Measurements from ENCODE around the gene NEK11. TPM values are rescaled to one million over a fixed set of nuclear protein-coding genes. Genes with fewer than 3 reads are reported as not detected.

The NEK11 gene
- total RNA-seq, 4 donors from 2014 or later = 14.8 to 34.0 (median 28.2) TPM

DNA sequence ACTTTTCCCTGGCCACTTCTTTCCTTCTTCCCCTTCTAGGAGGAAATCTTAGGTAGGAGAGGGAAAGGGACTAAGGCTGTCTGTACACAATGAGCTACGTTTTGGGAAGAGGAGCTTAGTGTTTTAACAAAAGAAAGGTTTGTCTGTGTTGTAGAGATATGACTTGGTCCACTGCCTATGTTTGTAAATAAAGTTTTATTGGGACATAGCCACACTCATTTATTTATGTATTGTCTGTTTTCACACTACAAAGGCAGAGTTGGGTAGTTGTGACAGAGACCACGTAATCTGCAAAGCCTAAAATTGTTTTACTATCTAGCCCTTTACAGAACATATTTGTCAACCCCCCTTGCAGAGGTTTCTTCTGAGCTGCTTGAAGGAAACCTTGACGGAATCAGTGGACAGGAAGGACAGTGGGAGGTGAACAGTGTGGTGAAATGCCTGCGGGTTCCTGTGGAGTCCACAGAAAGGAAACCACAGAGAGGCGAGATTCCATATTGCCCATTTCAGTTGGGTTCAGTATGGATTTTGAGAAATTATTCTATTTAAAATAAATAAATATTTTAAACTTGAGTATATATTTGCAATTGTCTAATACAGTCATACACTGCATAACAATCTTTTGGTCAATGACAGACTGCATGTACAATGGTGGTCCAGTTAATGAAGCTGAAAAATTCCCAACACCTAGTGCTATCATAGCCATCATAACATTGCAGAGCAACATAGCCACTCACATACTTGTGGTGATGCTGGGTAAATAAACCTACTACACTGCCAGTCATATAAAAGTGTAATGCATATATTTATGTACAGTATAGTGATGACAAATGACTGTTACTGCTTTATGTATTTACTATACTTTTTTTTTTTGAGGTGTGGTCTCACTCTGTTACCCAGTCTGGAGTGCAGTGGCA lies 197.0 kb downstream of the NEK11 start:
- H3K4me3 ChIP-seq (replicated peaks in 1 of 3) = no peak overlapping the region
- peaks cover 0 to 3% of the 10 kb centered on the region in 2 donors for H3K4me1 ChIP-seq
- TF ChIP-seq POLR2A (IDR thresholded peaks at IDR 0.05) (no peak), CTCF (IDR thresholded peaks at IDR 0.05) (no peak)
- 81 to 86% methylated on average over 5 of the region's 5 CpGs for WGBS, 2 donors
- no peaks in the 10 kb centered on the region for H3K36me3 ChIP-seq
- H3K27me3 ChIP-seq = no peaks in the 10 kb centered on the region
- no peak for DNase-seq
- no peaks in the 10 kb centered on the region for H3K9me3 ChIP-seq
- intact Hi-C loops (cut with DNase I) = no loop called here
- no peak overlapping the region for H3K27ac ChIP-seq

DNA sequence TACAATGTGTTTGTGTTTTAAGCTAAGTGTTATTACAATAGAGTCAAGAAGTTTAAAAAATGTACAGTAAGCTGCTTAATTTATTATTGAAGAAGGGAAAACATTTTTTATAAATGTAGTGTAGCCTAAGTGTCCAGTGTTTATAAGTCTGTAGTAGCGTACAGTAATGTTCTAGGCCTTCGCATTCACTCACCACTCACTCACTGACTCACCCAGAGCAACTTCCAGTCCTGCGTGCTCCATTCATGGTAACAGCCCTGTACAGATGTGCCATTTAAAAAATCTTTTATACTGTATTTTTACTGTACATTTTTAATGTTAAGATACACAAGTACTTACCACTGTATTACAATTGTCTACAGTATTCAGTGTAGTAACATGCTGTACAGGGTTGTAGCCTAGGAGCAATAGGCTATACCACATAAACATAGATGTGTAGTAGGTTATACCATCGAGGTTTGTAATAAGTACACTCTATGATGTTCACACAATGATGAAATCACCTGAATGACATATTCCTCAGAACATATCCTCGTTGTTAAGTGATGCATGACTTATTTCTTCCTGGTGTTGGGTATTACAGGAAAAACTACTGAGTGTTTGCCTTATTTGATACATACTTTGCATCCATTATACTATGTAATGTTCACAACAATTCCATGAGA lies 198.3 kb downstream of the NEK11 start:
- H3K4me1 ChIP-seq = peaks cover 0 to 3% of the 10 kb centered on the region in 2 donors
- H3K27ac ChIP-seq = no peak overlapping the region
- no peaks in the 10 kb centered on the region for H3K27me3 ChIP-seq
- no peaks in the 10 kb centered on the region for H3K9me3 ChIP-seq
- no peak for DNase-seq
- WGBS, 2 donors = 82 to 86% methylated on average over 5 of the region's 5 CpGs
- no peak overlapping the region for H3K4me3 ChIP-seq (replicated peaks in 1 of 3)
- TF ChIP-seq POLR2A (IDR thresholded peaks at IDR 0.05) = no peak
- no peak for TF ChIP-seq CTCF (IDR thresholded peaks at IDR 0.05)
- intact Hi-C loops (cut with DNase I) = no loop called here
- H3K36me3 ChIP-seq = no peaks in the 10 kb centered on the region

DNA sequence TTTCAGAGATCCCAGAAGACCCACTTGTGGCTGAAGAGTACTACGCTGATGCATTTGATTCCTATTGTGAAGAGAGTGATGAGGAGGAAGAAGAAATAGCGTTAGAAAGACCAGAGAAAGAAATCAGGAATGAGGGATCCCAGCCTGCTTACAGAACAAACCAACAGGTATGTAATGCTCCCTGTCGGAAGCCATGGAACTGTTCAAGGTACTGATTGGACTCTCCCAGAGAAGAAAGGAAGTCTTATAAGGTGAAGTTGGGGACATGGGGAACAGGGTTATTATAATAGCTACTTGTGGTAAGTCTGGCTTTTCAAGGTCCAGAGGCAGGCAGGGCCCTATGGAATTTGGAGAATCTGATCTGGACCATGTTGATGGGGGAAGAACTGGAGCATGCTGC lies 201.8 kb downstream of the NEK11 start:
- TF ChIP-seq POLR2A (IDR thresholded peaks at IDR 0.05) (no peak), CTCF (IDR thresholded peaks at IDR 0.05) (no peak)
- no peaks in the 10 kb centered on the region for H3K4me1 ChIP-seq
- WGBS, 2 donors = 83% methylated on average over 3 of the region's 3 CpGs
- H3K27me3 ChIP-seq = no peaks in the 10 kb centered on the region
- H3K27ac ChIP-seq = no peak overlapping the region
- no peak for DNase-seq
- H3K9me3 ChIP-seq = no peaks in the 10 kb centered on the region
- H3K36me3 ChIP-seq = no peaks in the 10 kb centered on the region
- no peak overlapping the region for H3K4me3 ChIP-seq (replicated peaks in 1 of 3)
- intact Hi-C loops (cut with DNase I) = no loop called here

DNA sequence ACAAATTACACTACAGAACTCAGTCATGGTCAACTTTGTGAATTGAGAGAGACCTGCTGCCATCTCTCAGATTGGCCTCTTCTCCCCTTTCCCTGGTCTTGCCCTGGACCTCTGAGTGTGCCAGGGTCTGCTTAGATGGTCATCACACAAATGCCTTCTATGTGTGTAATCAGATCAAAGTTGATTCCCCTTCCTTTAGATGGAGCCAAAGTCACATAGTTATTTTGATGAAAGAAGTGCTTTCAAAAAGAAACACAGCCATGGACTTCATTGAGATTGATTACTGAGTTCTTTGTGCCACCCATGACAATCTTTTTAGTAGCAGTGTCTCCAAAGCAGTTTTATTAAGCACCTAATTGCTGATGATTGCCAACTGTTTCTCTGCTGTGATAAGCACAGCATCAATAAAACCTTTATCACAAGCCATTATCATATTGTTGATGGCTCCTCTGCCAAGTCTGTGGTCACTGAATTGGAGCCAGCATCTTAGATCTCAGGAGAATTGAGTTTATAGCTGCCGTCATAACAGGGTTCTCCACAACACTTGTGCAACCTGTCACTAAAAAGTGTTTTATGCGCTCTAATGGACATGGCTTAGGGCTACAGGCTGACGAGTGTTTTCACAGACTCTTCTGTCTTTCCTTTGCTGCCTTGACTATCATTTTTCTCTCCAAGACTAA lies 205.2 kb downstream of the NEK11 start:
- intact Hi-C loops (cut with DNase I) = loop anchor here (10.0 kb wide), 2 partner anchors 153 to 273 kb away; partner anchors contain the start of genes MRPL3 and NUDT16
- WGBS, 2 donors = 49 to 58% methylated on average over 3 of the region's 3 CpGs
- no peak for TF ChIP-seq POLR2A (IDR thresholded peaks at IDR 0.05)
- TF ChIP-seq CTCF (IDR thresholded peaks at IDR 0.05) = peak in 2 of 6 experiments; percentile 35 to 50

More for the DNA sequence above, 205.2 kb downstream of the NEK11 start:
- Histone ChIP-seq H3K36me3 (no peaks in the 10 kb centered on the region), H3K4me3 (replicated peaks in 1 of 3) (no peak overlapping the region), H3K27me3 (no peaks in the 10 kb centered on the region), H3K27ac (no peak overlapping the region), H3K4me1 (no peaks in the 10 kb centered on the region), H3K9me3 (no peaks in the 10 kb centered on the region)
- no peak for DNase-seq

All from thyroid gland (tissue), 4 donors.